ENCODE measurements around the gene CFAP126.
A peak's percentile ranks its signal among the peaks of the same experiment; 100 is the strongest.
"Not testable (repeated sequence)": the region's sequence is repeated elsewhere in the genome, so short reads cannot be mapped to it uniquely, and the experiment has no call there.

CFAP126 gene

GRCh38 chr1:161390559-161390858 lies 22.8 kb upstream of the CFAP126 start:
- Mint-ChIP-seq H3K4me3 (peak overlapping the region; percentile 93), H3K9me3 (no peaks in the 10 kb centered on the region), H3K27me3 (no peaks in the 10 kb centered on the region), H3K4me1 (peaks cover 32% of the 10 kb centered on the region), H3K36me3 (no peaks in the 10 kb centered on the region), H3K27ac (peak overlapping the region; percentile 95)

GRCh38 chr1:161389691-161390558 lies 22.2 kb upstream of the CFAP126 start:
- H3K27me3 Mint-ChIP-seq, result no peaks in the 10 kb centered on the region
- peak overlapping the region; percentile 93 for H3K4me3 Mint-ChIP-seq
- H3K27ac Mint-ChIP-seq, result peak overlapping the region; percentile 95
- H3K4me1 Mint-ChIP-seq, result peaks cover 32% of the 10 kb centered on the region
- H3K9me3 Mint-ChIP-seq, result no peaks in the 10 kb centered on the region
- no peaks in the 10 kb centered on the region for H3K36me3 Mint-ChIP-seq

- H3K36me3 Mint-ChIP-seq, H3K9me3 Mint-ChIP-seq, H3K27me3 Mint-ChIP-seq: not testable (repeated sequence)
- H3K27ac Mint-ChIP-seq, result peak overlapping the region; percentile 92
- peaks cover 32% of the 10 kb centered on the region for H3K4me1 Mint-ChIP-seq
- peak overlapping the region; percentile 93 for H3K4me3 Mint-ChIP-seq
These were observed 21.5 kb upstream of the CFAP126 start for GRCh38 chr1:161389158-161389557.

GRCh38 chr1:161388639-161389038 lies 21.0 kb upstream of the CFAP126 start:
- Mint-ChIP-seq H3K9me3 (no peaks in the 10 kb centered on the region), H3K4me3 (peak overlapping the region; percentile 93), H3K36me3 (no peaks in the 10 kb centered on the region), H3K4me1 (peaks cover 32% of the 10 kb centered on the region), H3K27me3 (no peaks in the 10 kb centered on the region), H3K27ac (peak overlapping the region; percentile 92)

- H3K4me3 Mint-ChIP-seq, result no peak overlapping the region
- peaks cover 24% of the 10 kb centered on the region for H3K4me1 Mint-ChIP-seq
- no peaks in the 10 kb centered on the region for H3K36me3 Mint-ChIP-seq
- peak overlapping the region; percentile 24 for H3K27ac Mint-ChIP-seq
- no peaks in the 10 kb centered on the region for H3K9me3 Mint-ChIP-seq
- H3K27me3 Mint-ChIP-seq, result no peaks in the 10 kb centered on the region
These were observed 14.7 kb upstream of the CFAP126 start for GRCh38 chr1:161382214-161383019.

- no peaks in the 10 kb centered on the region for H3K9me3 Mint-ChIP-seq
- no peaks in the 10 kb centered on the region for H3K27me3 Mint-ChIP-seq
- peaks cover 17% of the 10 kb centered on the region for H3K4me1 Mint-ChIP-seq
- no peaks in the 10 kb centered on the region for H3K36me3 Mint-ChIP-seq
- H3K4me3 Mint-ChIP-seq, result no peak overlapping the region
- H3K27ac Mint-ChIP-seq, result no peak overlapping the region
These were observed 14.0 kb upstream of the CFAP126 start for GRCh38 chr1:161381707-161382106.

GRCh38 chr1:161379071-161379470 lies 11.4 kb upstream of the CFAP126 start:
- Mint-ChIP-seq H3K27me3 (no peaks in the 10 kb centered on the region), H3K9me3 (no peaks in the 10 kb centered on the region), H3K4me3 (peak overlapping the region; percentile 81), H3K36me3 (no peaks in the 10 kb centered on the region), H3K4me1 (peaks cover 10% of the 10 kb centered on the region), H3K27ac (no peak overlapping the region)

GRCh38 chr1:161378014-161378413 lies 10.3 kb upstream of the CFAP126 start:
- peaks cover 10% of the 10 kb centered on the region for H3K4me1 Mint-ChIP-seq
- H3K9me3 Mint-ChIP-seq, result no peaks in the 10 kb centered on the region
- H3K27ac Mint-ChIP-seq, result no peak overlapping the region
- no peaks in the 10 kb centered on the region for H3K27me3 Mint-ChIP-seq
- H3K36me3 Mint-ChIP-seq, result no peaks in the 10 kb centered on the region
- H3K4me3 Mint-ChIP-seq, result no peak overlapping the region

- Mint-ChIP-seq H3K27ac (no peak overlapping the region), H3K4me3 (no peak overlapping the region), H3K9me3 (no peaks in the 10 kb centered on the region), H3K4me1 (peaks cover 4% of the 10 kb centered on the region), H3K27me3 (no peaks in the 10 kb centered on the region), H3K36me3 (no peaks in the 10 kb centered on the region)
These were observed 6.7 kb upstream of the CFAP126 start for GRCh38 chr1:161374373-161374772.

- Mint-ChIP-seq H3K4me3 (no peak overlapping the region), H3K27me3 (no peaks in the 10 kb centered on the region), H3K27ac (no peak overlapping the region), H3K4me1 (no peaks in the 10 kb centered on the region), H3K9me3 (no peaks in the 10 kb centered on the region), H3K36me3 (no peaks in the 10 kb centered on the region)
These were observed 5.8 kb upstream of the CFAP126 start for GRCh38 chr1:161373442-161373841.

GRCh38 chr1:161365207-161365606 lies 2.5 kb downstream of the CFAP126 start:
- H3K36me3 Mint-ChIP-seq, result peaks cover 7% of the 10 kb centered on the region
- H3K4me3 Mint-ChIP-seq, result no peak overlapping the region
- no peaks in the 10 kb centered on the region for H3K27me3 Mint-ChIP-seq
- H3K9me3 Mint-ChIP-seq, result no peaks in the 10 kb centered on the region
- H3K4me1 Mint-ChIP-seq, result peaks cover 9% of the 10 kb centered on the region
- no peak overlapping the region for H3K27ac Mint-ChIP-seq

- H3K27ac Mint-ChIP-seq, result no peak overlapping the region
- peaks cover 8% of the 10 kb centered on the region for H3K36me3 Mint-ChIP-seq
- H3K9me3 Mint-ChIP-seq, result no peaks in the 10 kb centered on the region
These were observed 3.3 kb downstream of the CFAP126 start for GRCh38 chr1:161364332-161364731.

GRCh38 chr1:161359291-161359690 lies 8.4 kb downstream of the CFAP126 start:
- no peak overlapping the region for H3K27ac Mint-ChIP-seq

More at GRCh38 chr1:161364332-161364731, 3.3 kb downstream of the CFAP126 start:
- Mint-ChIP-seq H3K4me1 (peaks cover 15% of the 10 kb centered on the region), H3K4me3 (no peak overlapping the region), H3K27me3 (no peaks in the 10 kb centered on the region)

GRCh38 chr1:161357073-161357472 lies 10.6 kb downstream of the CFAP126 start:
- H3K27me3 Mint-ChIP-seq, result no peaks in the 10 kb centered on the region
- no peak overlapping the region for H3K27ac Mint-ChIP-seq
- H3K4me3 Mint-ChIP-seq, result no peak overlapping the region
- peaks cover 15% of the 10 kb centered on the region for H3K4me1 Mint-ChIP-seq
- peaks cover 5% of the 10 kb centered on the region for H3K36me3 Mint-ChIP-seq
- no peaks in the 10 kb centered on the region for H3K9me3 Mint-ChIP-seq

More at GRCh38 chr1:161359291-161359690, 8.4 kb downstream of the CFAP126 start:
- Mint-ChIP-seq H3K27me3 (no peaks in the 10 kb centered on the region), H3K4me3 (no peak overlapping the region), H3K9me3 (no peaks in the 10 kb centered on the region), H3K4me1 (peaks cover 11% of the 10 kb centered on the region), H3K36me3 (peaks cover 6% of the 10 kb centered on the region)

GRCh38 chr1:161351482-161351881 lies 16.2 kb downstream of the CFAP126 start:
- Mint-ChIP-seq H3K36me3 (peaks cover 3% of the 10 kb centered on the region), H3K4me1 (peaks cover 7% of the 10 kb centered on the region), H3K27ac (no peak overlapping the region), H3K9me3 (no peaks in the 10 kb centered on the region), H3K27me3 (no peaks in the 10 kb centered on the region), H3K4me3 (no peak overlapping the region)

- peaks cover 7% of the 10 kb centered on the region for H3K4me1 Mint-ChIP-seq
- no peaks in the 10 kb centered on the region for H3K27me3 Mint-ChIP-seq
These were observed 17.0 kb downstream of the CFAP126 start for GRCh38 chr1:161350671-161351070.

More at GRCh38 chr1:161350671-161351070, 17.0 kb downstream of the CFAP126 start:
- no peak overlapping the region for H3K27ac Mint-ChIP-seq
- peaks cover 3% of the 10 kb centered on the region for H3K36me3 Mint-ChIP-seq
- H3K4me3 Mint-ChIP-seq, result no peak overlapping the region
- no peaks in the 10 kb centered on the region for H3K9me3 Mint-ChIP-seq

Measured in activated naive CD4-positive, alpha-beta T cell treated with anti-CD3 and anti-CD28 coated beads, Interleukin-2, amount 50 U/mL, for 24 hours (primary cell).